HepG2 (cell line): ENCODE results near the gene DDX54. TPM values are rescaled to one million over a fixed set of nuclear protein-coding genes. Genes with fewer than 3 reads are reported as not detected.

Source experiments
- ATAC-seq: fragments of 200-7000 bp; cut with Tn5 transposase; 3 replicates; pipeline ENCODE4 v1.9.1; 2020; ENCODE audit warnings: mild to moderate bottlenecking, moderate library complexity
- BruUV-seq: library from RNA; stranded (reverse); fragments of 400-500 nt; replicated peaks from 2 replicates; lab custom pipeline; 2021; lab: Mats Ljungman, UMichigan
- CTCF ChIA-PET: fragments of 300-600 bp; formaldehyde crosslinking; extraction: SDS; loops from one replicate; lab custom pipeline; 2021; ENCODE audit warnings: low total read pairs, inconsistent platforms, low intra/inter-chr PET ratio; lab: Yijun Ruan, JAX
- POLR2A ChIA-PET: fragments of 350-600 bp; sonication (Branson Sonifier 250); formaldehyde crosslinking; loops from one replicate; lab custom pipeline; 2020; ENCODE audit warnings: antibody characterized with exemption, inconsistent platforms; lab: Yijun Ruan, JAX
- DNase-seq: peaks from one replicate; pipeline ENCODE4 v3.0.0-alpha.2; 2015; ENCODE audit warnings: low spot score
- FAIRE-seq: peaks from 3 replicates; lab custom pipeline; 2011; peaks lifted over from hg19 to GRCh38; lab: Jason Lieb, UNC
- H2AFZ ChIP-seq: one replicate; pipeline ENCODE4 v1.6.1; 2011; ENCODE audit warnings: low read length, inconsistent platforms
- H3K27ac ChIP-seq: fragments of 300-600 bp; 3 replicates; pipeline ENCODE4 v1.8.0; 2011; ENCODE audit warnings: mixed run types, mild to moderate bottlenecking, mixed read lengths, low read length, inconsistent platforms; ENCODE audit not compliant: insufficient read depth; ENCODE audit errors: extremely low read length
- H3K27me3 ChIP-seq, 2 experiments: fragments of 200-600 bp in 1 of 2; 2 replicates in 1 of 2; 3 replicates in 1 of 2; pipeline versions ENCODE4 v1.6.0 to v1.8.0; 2011; ENCODE audit warnings: low read length in 2 of 2, mild to moderate bottlenecking in 2 of 2, moderate library complexity in 2 of 2, inconsistent platforms in 1 of 2; ENCODE audit not compliant: insufficient read depth in 2 of 2, control insufficient read depth in 1 of 2
- H3K36me3 ChIP-seq, 2 experiments: fragments of 200-600 bp in 1 of 2; replicated peaks in 1 of 2; 2 replicates in 1 of 2; 3 replicates in 1 of 2; pipeline versions ENCODE4 v1.5.1 to v1.8.0; 2011; ENCODE audit warnings: low read length in 2 of 2, inconsistent platforms in 1 of 2; ENCODE audit not compliant: insufficient read depth in 2 of 2, control insufficient read depth in 1 of 2
- H3K4me1 ChIP-seq: 2 replicates; pipeline ENCODE4 v1.5.1; 2012; ENCODE audit warnings: low read length, inconsistent platforms; ENCODE audit not compliant: insufficient read depth
- H3K4me2 ChIP-seq: 2 replicates; pipeline ENCODE4 v1.6.0; 2011; ENCODE audit warnings: low read depth, low read length, inconsistent platforms
- H3K4me3 ChIP-seq, 3 experiments: fragments of 200-600 bp in 1 of 3; sonication (generic), shearing (Covaris generic) in 1 of 3; replicated peaks in 1 of 3; 2 replicates each; pipeline ENCODE4 v1.5.1; 2011 to 2016; ENCODE audit warnings: low read length in 3 of 3, inconsistent platforms in 2 of 3, low read depth in 2 of 3, mild to moderate bottlenecking in 2 of 3, control low read depth in 1 of 3, mixed read lengths in 1 of 3; ENCODE audit not compliant: insufficient read depth in 1 of 3
- H3K79me2 ChIP-seq: one replicate; pipeline ENCODE4 v1.6.1; 2011; ENCODE audit warnings: low read length, inconsistent platforms; ENCODE audit not compliant: insufficient read depth
- H3K9ac ChIP-seq: 2 replicates; pipeline ENCODE4 v1.6.0; 2011; ENCODE audit warnings: mild to moderate bottlenecking, low read depth, low read length, inconsistent platforms; ENCODE audit not compliant: insufficient read depth
- H3K9me3 ChIP-seq: 2 replicates; pipeline ENCODE4 v1.5.1; 2012; ENCODE audit warnings: mild to moderate bottlenecking, low read length
- H4K20me1 ChIP-seq: 2 replicates; pipeline ENCODE4 v1.6.0; 2011; ENCODE audit warnings: inconsistent platforms, mild to moderate bottlenecking, low read length, moderate library complexity; ENCODE audit not compliant: insufficient read depth
- AGO2 ChIP-seq: fragments of 200-400 bp; formaldehyde crosslinking; optimal IDR thresholded peaks from 2 replicates; pipeline ENCODE3; 2017; ENCODE audit warnings: mild to moderate bottlenecking, low read depth, low read length, moderate library complexity
- AHR ChIP-seq: IDR thresholded peaks from 2 replicates; pipeline ENCODE4 v1.6.1; 2018; ENCODE audit warnings: missing genetic modification reagents, missing compliant biosample characterization
- ASH2L ChIP-seq: fragments of 300-600, 200-600 bp; sonication (generic); IDR thresholded peaks from 2 replicates; pipeline ENCODE4 v1.7.0; 2017; ENCODE audit warnings: low read depth, mild to moderate bottlenecking, moderate library complexity, mixed read lengths, low read length; ENCODE audit not compliant: insufficient read length
- GPN1 ChIP-seq: sonication (generic); formaldehyde crosslinking; IDR thresholded peaks from 2 replicates; pipeline ENCODE4 v1.5.1; 2020; ENCODE audit warnings: missing genetic modification reagents, borderline replicate concordance
- HNF4G ChIP-seq, 2 experiments: sonication (generic) in 1 of 2; formaldehyde crosslinking in 1 of 2; IDR thresholded peaks; 2 replicates each; pipeline versions ENCODE4 v1.4.0 to v1.6.1; 2011 to 2020; ENCODE audit warnings: borderline replicate concordance in 2 of 2, low read depth in 2 of 2, mild to moderate bottlenecking in 2 of 2, low read length in 1 of 2, missing genetic modification reagents in 1 of 2, moderate library complexity in 1 of 2
- NFIB ChIP-seq: sonication (generic); formaldehyde crosslinking; IDR thresholded peaks from 2 replicates; pipeline ENCODE4 v1.9.0; 2021; ENCODE audit warnings: missing genetic modification reagents, mild to moderate bottlenecking, borderline replicate concordance
- NR0B2 ChIP-seq: sonication (generic); formaldehyde crosslinking; IDR thresholded peaks from 2 replicates; pipeline ENCODE4 v1.4.0; 2020; ENCODE audit warnings: mild to moderate bottlenecking, missing genetic modification reagents
- U2AF2 ChIP-seq: fragments of 200-400 bp; formaldehyde crosslinking; IDR thresholded peaks from 2 replicates; pipeline ENCODE4 v1.6.1; 2017; ENCODE audit warnings: low read depth, mild to moderate bottlenecking, low read length
- ZNF510 ChIP-seq: sonication (generic); formaldehyde crosslinking; IDR thresholded peaks from 2 replicates; pipeline ENCODE4 v1.4.0; 2020; ENCODE audit warnings: low read depth, mild to moderate bottlenecking, missing genetic modification reagents
- ZNF674 ChIP-seq: sonication (generic); formaldehyde crosslinking; IDR thresholded peaks from 2 replicates; pipeline ENCODE4 v1.5.0; 2020; ENCODE audit warnings: low read depth, mild to moderate bottlenecking, missing genetic modification reagents
- ZNF768 ChIP-seq: sonication (generic); formaldehyde crosslinking; IDR thresholded peaks from 2 replicates; pipeline ENCODE4 v1.4.0; 2020; ENCODE audit warnings: missing genetic modification reagents
- WGBS: methylation state at CpG from one replicate; pipeline ENCODE4 v1.1.6; 2017; ENCODE audit warnings: low lambda C conversion rate; 5-methylcytosine and 5-hydroxymethylcytosine counted together
- in situ Hi-C: cut with HindIII; loops from 2 replicates; pipeline ENCODE4 v1.10.0; 2017; ENCODE audit warnings: low pct_unique_long_range_greater_than_20kb; ENCODE audit not compliant: extremely low pct_ligation_motif_present
- intact Hi-C: fragments of 100-400 bp; cut with micrococcal nuclease; formaldehyde crosslinking; loops from one replicate; pipeline ENCODE4 v1.10.0; 2022; ENCODE audit not compliant: unreplicated experiment
- polyA plus RNA-seq, 8 experiments: library from polyadenylated mRNA; depleted of rRNA in 3 of 8; stranded (reverse) in 7 of 8; unstranded in 1 of 8; fragments of >200 nt; fragmentation: Illumina TruSeq in 4 of 8; extraction: Trizol in 4 of 8; gene quantifications; 2 replicates each; pipeline versions ENCODE4 v1.2.1 to v1.2.3, GENCODE V29; 2011 to 2016; ENCODE audit warnings: low read depth in 4 of 8, missing spikeins in 1 of 8, mixed read lengths in 1 of 8; ENCODE audit not compliant: insufficient read depth in 1 of 8
- total RNA-seq, 5 experiments: library from RNA; depleted of rRNA; stranded (reverse); fragments of >200 nt; fragmentation: Illumina TruSeq; extraction: Trizol; gene quantifications; 2 replicates each; pipeline ENCODE4 v1.2.3, GENCODE V29; 2016; ENCODE audit warnings: low read depth in 1 of 5

Gene DDX54
- total and polyA plus RNA-seq, 2 of the 13 experiments (the other 11 are each of a cell fraction or from before 2014, with no cell fraction given): 59.7 to 61.1 TPM

- Histone ChIP-seq H3K9ac (no peak overlapping the region), H4K20me1 (no peaks in the 10 kb centered on the region), H3K4me1 (no peaks in the 10 kb centered on the region), H3K36me3 (peaks cover 49 to 82% of the 10 kb centered on the region in 2 experiments), H3K27me3 (no peaks in the 10 kb centered on the region), H3K79me2 (no peaks in the 10 kb centered on the region), H3K27ac (peak overlapping the region; percentile 39), H2AFZ (no peak overlapping the region), H3K4me3 (no peak overlapping the region), H3K9me3 (no peaks in the 10 kb centered on the region), H3K4me2 (no peak overlapping the region)
- ChIA-PET POLR2A (no interaction called here), CTCF (no interaction called here)
- FAIRE-seq (no peak), ATAC-seq (no peak), DNase-seq (no peak)
- no TSS peak for BruUV-seq
- TF ChIP-seq HNF4G (IDR thresholded peaks at IDR 0.05; ENCODE audit: borderline replicate concordance, low read depth, low read length): 0 out of 2 replicates have a peak, but pooled peaks have one; percentile 31
- no peak for TF ChIP-seq HNF4G (CRISPR knock-in tag; IDR thresholded peaks at IDR 0.05; ENCODE audit: borderline replicate concordance, low read depth)
- peak; percentile 49 for TF ChIP-seq AGO2
- TF ChIP-seq U2AF2: no peak
- in situ Hi-C loops: no loop called here
- WGBS: 96% methylated on average over 8 of the region's 10 CpGs
- intact Hi-C loops: no loop called here
Measured at GRCh38 chr12:113167868-113168267, 17.4 kb downstream of the DDX54 start.

- DNase-seq (no peak), ATAC-seq (no peak), FAIRE-seq (no peak)
- in situ Hi-C loops (no loop called here), intact Hi-C loops (no loop called here)
- Histone ChIP-seq H3K4me1 (no peaks in the 10 kb centered on the region), H3K9ac (no peak overlapping the region), H3K36me3 (peaks cover 36 to 78% of the 10 kb centered on the region in 2 experiments; a peak in 4 of 5 replicates), H3K27ac (no peak overlapping the region), H2AFZ (no peak overlapping the region), H4K20me1 (no peaks in the 10 kb centered on the region), H3K27me3 (no peaks in the 10 kb centered on the region), H3K4me2 (no peak overlapping the region), H3K4me3 (no peak overlapping the region), H3K9me3 (no peaks in the 10 kb centered on the region), H3K79me2 (no peaks in the 10 kb centered on the region)
- no TSS peak for BruUV-seq
- POLR2A ChIA-PET: no interaction called here
- CTCF ChIA-PET: no interaction called here
- no peak for TF ChIP-seq NFIB (CRISPR knock-in tag)
- TF ChIP-seq NR0B2 (CRISPR knock-in tag): no peak
- no peak for TF ChIP-seq GPN1 (CRISPR knock-in tag)
- no peak for TF ChIP-seq ASH2L
- TF ChIP-seq AHR (CRISPR knock-in tag): no peak
- peak; percentile 28 for TF ChIP-seq AGO2
- TF ChIP-seq ZNF510 (CRISPR knock-in tag): no peak
- 0 out of 2 replicates have a peak, but pooled peaks have one; percentile 35 for TF ChIP-seq ZNF768 (CRISPR knock-in tag)
- TF ChIP-seq ZNF674 (CRISPR knock-in tag): no peak
- 99% methylated on average over 22 of the region's 32 CpGs for WGBS
Measured at GRCh38 chr12:113165521-113166450, 19.5 kb downstream of the DDX54 start.
